Measurements from ENCODE around the gene RGS11. TPM values are rescaled to one million over a fixed set of nuclear protein-coding genes. Genes with fewer than 3 reads are reported as not detected.

Gene RGS11
- total and polyA plus RNA-seq, 2 donors from 2014 or later = 2.5 to 5.9 TPM

DNA sequence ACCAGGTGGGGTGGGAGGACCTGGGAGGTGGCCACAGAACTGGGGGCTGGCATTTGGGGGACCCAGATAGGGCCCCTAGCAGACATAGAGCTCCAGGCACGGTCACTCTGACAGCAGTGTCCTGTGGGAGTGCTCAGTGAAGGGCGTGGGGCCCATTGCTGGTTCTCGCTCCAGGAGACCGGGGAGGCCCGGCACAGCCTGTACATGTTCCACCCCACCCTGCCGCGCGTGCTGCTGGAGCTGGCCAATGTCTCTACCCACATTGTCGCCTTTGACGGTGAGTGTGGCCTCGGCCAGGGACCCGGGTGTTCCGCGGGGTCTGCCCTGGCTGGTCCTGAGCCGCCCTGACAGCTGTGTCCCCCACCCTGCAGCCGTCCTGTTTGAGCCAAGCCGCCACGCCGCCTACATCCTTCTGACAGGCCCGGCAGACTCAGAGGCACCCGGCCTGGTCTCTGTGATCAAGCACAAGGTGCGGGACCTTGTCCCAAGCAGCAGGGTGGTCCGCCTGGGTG is 11.2 kb downstream of the RGS11 start:
- intact Hi-C loops (cut with DNase I) = no loop called here
- TF ChIP-seq, protein P1, sequence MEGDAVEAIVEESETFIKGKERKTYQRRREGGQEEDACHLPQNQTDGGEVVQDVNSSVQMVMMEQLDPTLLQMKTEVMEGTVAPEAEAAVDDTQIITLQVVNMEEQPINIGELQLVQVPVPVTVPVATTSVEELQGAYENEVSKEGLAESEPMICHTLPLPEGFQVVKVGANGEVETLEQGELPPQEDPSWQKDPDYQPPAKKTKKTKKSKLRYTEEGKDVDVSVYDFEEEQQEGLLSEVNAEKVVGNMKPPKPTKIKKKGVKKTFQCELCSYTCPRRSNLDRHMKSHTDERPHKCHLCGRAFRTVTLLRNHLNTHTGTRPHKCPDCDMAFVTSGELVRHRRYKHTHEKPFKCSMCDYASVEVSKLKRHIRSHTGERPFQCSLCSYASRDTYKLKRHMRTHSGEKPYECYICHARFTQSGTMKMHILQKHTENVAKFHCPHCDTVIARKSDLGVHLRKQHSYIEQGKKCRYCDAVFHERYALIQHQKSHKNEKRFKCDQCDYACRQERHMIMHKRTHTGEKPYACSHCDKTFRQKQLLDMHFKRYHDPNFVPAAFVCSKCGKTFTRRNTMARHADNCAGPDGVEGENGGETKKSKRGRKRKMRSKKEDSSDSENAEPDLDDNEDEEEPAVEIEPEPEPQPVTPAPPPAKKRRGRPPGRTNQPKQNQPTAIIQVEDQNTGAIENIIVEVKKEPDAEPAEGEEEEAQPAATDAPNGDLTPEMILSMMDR (IDR thresholded peaks at IDR 0.05; ENCODE audit: borderline replicate concordance, extremely low read depth, insufficient read depth) = no peak
- Histone ChIP-seq H3K27ac (ENCODE audit: low read depth in 2 of 2, low read length in 2 of 2) (no peak overlapping the region), H3K36me3 (ENCODE audit: control insufficient read depth in 2 of 3, insufficient read depth in 3 of 3, low read length in 3 of 3) (peaks cover 0 to 26% (median 11%) of the 10 kb centered on the region in 3 donors), H3K4me3 (ENCODE audit: low read length in 3 of 3) (no peak overlapping the region), H3K27me3 (ENCODE audit: control insufficient read depth, insufficient read depth, low read length) (no peaks in the 10 kb centered on the region), H3K4me1 (ENCODE audit: control insufficient read depth in 2 of 3, insufficient read depth in 2 of 3, low read depth in 1 of 3, low read length in 3 of 3) (no peaks in the 10 kb centered on the region), H3K9me3 (ENCODE audit: control insufficient read depth in 2 of 3, insufficient read depth in 1 of 3, low read length in 3 of 3) (peaks cover 0 to 2% (median 0%) of the 10 kb centered on the region in 3 donors), H3K9ac (ENCODE audit: low read length in 3 of 3) (no peak overlapping the region)
- DNase-seq (no peak), FAIRE-seq (no peak)

DNA sequence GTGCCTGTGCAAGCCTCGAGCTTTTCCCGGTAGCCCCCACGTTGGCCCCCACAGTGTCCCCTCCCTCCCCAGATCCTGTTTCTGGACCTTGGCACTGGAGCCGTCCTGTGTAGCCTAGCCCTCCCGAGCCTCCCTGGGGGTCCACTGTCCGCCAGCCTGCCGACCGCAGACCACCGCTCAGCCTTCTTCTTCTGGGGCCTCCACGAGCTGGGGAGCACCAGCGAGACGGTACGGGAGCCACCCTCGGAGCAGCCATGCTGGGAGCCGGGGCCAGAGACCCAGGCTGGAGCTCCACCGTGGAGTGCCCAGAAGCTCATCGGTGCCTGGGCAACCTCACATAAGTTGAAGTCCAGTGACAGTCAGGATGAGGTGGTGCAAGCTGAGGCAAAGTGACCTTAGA is 11.8 kb downstream of the RGS11 start:
- Histone ChIP-seq H3K9me3 (ENCODE audit: control insufficient read depth in 2 of 3, insufficient read depth in 1 of 3, low read length in 3 of 3) (peaks cover 0 to 2% (median 0%) of the 10 kb centered on the region in 3 donors), H3K9ac (ENCODE audit: low read length in 3 of 3) (no peak overlapping the region), H3K27ac (ENCODE audit: low read depth in 2 of 2, low read length in 2 of 2) (no peak overlapping the region), H3K36me3 (ENCODE audit: control insufficient read depth in 2 of 3, insufficient read depth in 3 of 3, low read length in 3 of 3) (peaks cover 0 to 30% (median 14%) of the 10 kb centered on the region in 3 donors), H3K4me1 (ENCODE audit: control insufficient read depth in 2 of 3, insufficient read depth in 2 of 3, low read depth in 1 of 3, low read length in 3 of 3) (no peaks in the 10 kb centered on the region), H3K27me3 (ENCODE audit: control insufficient read depth, insufficient read depth, low read length) (no peaks in the 10 kb centered on the region), H3K4me3 (ENCODE audit: low read length in 3 of 3) (no peak overlapping the region)
- no peak for FAIRE-seq
- TF ChIP-seq, protein P1 (IDR thresholded peaks at IDR 0.05; ENCODE audit: borderline replicate concordance, extremely low read depth, insufficient read depth) = no peak
- DNase-seq = no peak
- intact Hi-C loops (cut with DNase I) = no loop called here

DNA sequence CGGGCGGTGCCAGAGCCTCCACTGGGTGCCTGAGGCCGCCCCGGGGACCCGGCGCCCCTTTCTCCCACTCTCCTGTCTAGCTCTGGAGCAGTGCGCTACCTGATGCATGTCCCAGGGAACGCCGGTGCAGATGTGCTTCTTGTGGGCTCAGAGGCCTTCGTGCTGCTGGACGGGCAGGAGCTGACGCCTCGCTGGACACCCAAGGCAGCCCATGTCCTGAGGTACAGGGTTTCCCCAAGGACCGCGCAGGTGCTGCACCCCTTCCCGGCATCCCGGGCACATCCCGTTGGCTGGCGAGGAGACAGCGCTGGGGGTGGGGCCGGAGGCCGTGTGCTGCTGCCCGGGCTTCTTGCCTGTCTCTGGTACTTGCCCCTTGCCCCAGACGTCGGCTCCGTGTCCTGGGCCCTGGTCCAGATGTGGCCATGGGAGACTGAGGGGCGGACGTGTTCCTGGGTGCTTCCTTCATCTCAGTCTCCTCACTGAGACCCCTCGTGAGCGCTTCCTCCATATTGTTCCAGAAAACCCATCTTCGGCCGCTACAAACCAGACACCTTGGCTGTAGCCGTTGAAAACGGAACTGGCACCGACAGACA is 12.5 kb downstream of the RGS11 start:
- no peak for DNase-seq
- no peak for FAIRE-seq

More for the DNA sequence above, 12.5 kb downstream of the RGS11 start:
- Histone ChIP-seq H3K27me3 (ENCODE audit: control insufficient read depth, insufficient read depth, low read length) (no peaks in the 10 kb centered on the region), H3K4me3 (ENCODE audit: low read length in 3 of 3) (no peak overlapping the region), H3K36me3 (ENCODE audit: control insufficient read depth in 2 of 3, insufficient read depth in 3 of 3, low read length in 3 of 3) (peaks cover 0 to 30% (median 14%) of the 10 kb centered on the region in 3 donors), H3K9me3 (ENCODE audit: control insufficient read depth in 2 of 3, insufficient read depth in 1 of 3, low read length in 3 of 3) (peaks cover 0 to 2% (median 0%) of the 10 kb centered on the region in 3 donors), H3K27ac (ENCODE audit: low read depth in 2 of 2, low read length in 2 of 2) (no peak overlapping the region), H3K9ac (ENCODE audit: low read length in 3 of 3) (no peak overlapping the region), H3K4me1 (ENCODE audit: control insufficient read depth in 2 of 3, insufficient read depth in 2 of 3, low read depth in 1 of 3, low read length in 3 of 3) (no peaks in the 10 kb centered on the region)
- intact Hi-C loops (cut with DNase I) = no loop called here
- TF ChIP-seq, protein P1 (IDR thresholded peaks at IDR 0.05; ENCODE audit: borderline replicate concordance, extremely low read depth, insufficient read depth) = no peak
